ENCODE measurements around the gene KCND1.
"Not testable (repeated sequence)": the region's sequence is repeated elsewhere in the genome, so short reads cannot be mapped to it uniquely, and the experiment has no call there.

The KCND1 gene

GRCh38 chrX:48981178-48981577 is 9.5 kb upstream of the KCND1 start:
- ChIA-PET CTCF (no interaction called here), POLR2A (no interaction called here)
- no peaks in the 10 kb centered on the region for H3K9me3 ChIP-seq (ENCODE audit: control insufficient read depth, insufficient read depth, low read depth, low read length)
- TF ChIP-seq ZBTB17 (tag by site-specific recombination; IDR thresholded peaks at IDR 0.05) (0 out of 2 replicates have a peak, but pooled peaks have one; percentile 32), IKZF3 (tag by site-specific recombination; IDR thresholded peaks at IDR 0.05) (no peak)
- H3K4me1 ChIP-seq (ENCODE audit: control insufficient read depth, insufficient read depth, low read length): no peaks in the 10 kb centered on the region
- H3K36me3 ChIP-seq (ENCODE audit: control insufficient read depth in 2 of 2, insufficient read depth in 1 of 2, low read length in 2 of 2): peaks cover 31 to 67% of the 10 kb centered on the region in 2 experiments
- no peak overlapping the region for H3K4me3 ChIP-seq (ENCODE audit: low read depth, low read length)
- H3K27ac ChIP-seq (ENCODE audit: extremely low read depth, low read depth, low read length): no peak overlapping the region

- POLR2A ChIA-PET; H3K4me1 ChIP-seq (ENCODE audit: control insufficient read depth, insufficient read depth, low read length); H3K4me3 ChIP-seq (ENCODE audit: low read depth, low read length); CTCF ChIA-PET; H3K9me3 ChIP-seq (ENCODE audit: control insufficient read depth, insufficient read depth, low read depth, low read length); H3K27ac ChIP-seq (ENCODE audit: extremely low read depth, low read depth, low read length): not testable (repeated sequence)
- peaks cover 31 to 71% of the 10 kb centered on the region in 2 experiments for H3K36me3 ChIP-seq (ENCODE audit: control insufficient read depth in 2 of 2, insufficient read depth in 1 of 2, low read length in 2 of 2)
Measured at GRCh38 chrX:48980341-48980740, 8.7 kb upstream of the KCND1 start.

GRCh38 chrX:48978226-48978625 is 6.6 kb upstream of the KCND1 start:
- Histone ChIP-seq H3K9me3 (ENCODE audit: control insufficient read depth, insufficient read depth, low read depth, low read length) (no peaks in the 10 kb centered on the region), H3K4me3 (ENCODE audit: low read depth, low read length) (no peak overlapping the region), H3K4me1 (ENCODE audit: control insufficient read depth, insufficient read depth, low read length) (no peaks in the 10 kb centered on the region), H3K36me3 (ENCODE audit: control insufficient read depth in 2 of 2, insufficient read depth in 1 of 2, low read length in 2 of 2) (peaks cover 25 to 67% of the 10 kb centered on the region in 2 experiments; a peak in 2 of 3 replicates), H3K27ac (ENCODE audit: extremely low read depth, low read depth, low read length) (no peak overlapping the region)
- ChIA-PET CTCF (interaction anchor here (0.5 to 0.6 kb wide), 2 partner anchors 32 to 68 kb away, joined by 3 read pairs; no protein-coding TSS in a partner anchor), POLR2A (no interaction called here)
- no peak for TF ChIP-seq TRIM28 (IDR thresholded peaks at IDR 0.05; ENCODE audit: borderline replicate concordance, low read length)
- TF ChIP-seq ZNF544 (tag by site-specific recombination; IDR thresholded peaks at IDR 0.05): no peak
- no peak for TF ChIP-seq ZNF48 (tag by site-specific recombination; IDR thresholded peaks at IDR 0.05)
- TF ChIP-seq ZNF747 (tag by site-specific recombination; IDR thresholded peaks at IDR 0.05): no peak
- no peak for TF ChIP-seq OVOL3 (tag by site-specific recombination; IDR thresholded peaks at IDR 0.05)
- TF ChIP-seq, protein P1, sequence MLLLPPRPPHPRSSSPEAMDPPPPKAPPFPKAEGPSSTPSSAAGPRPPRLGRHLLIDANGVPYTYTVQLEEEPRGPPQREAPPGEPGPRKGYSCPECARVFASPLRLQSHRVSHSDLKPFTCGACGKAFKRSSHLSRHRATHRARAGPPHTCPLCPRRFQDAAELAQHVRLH (tag by site-specific recombination; IDR thresholded peaks at IDR 0.05): no peak
- TF ChIP-seq ZNF501 (tag by site-specific recombination; IDR thresholded peaks at IDR 0.05): no peak
- no peak for TF ChIP-seq ZNF433 (tag by site-specific recombination; IDR thresholded peaks at IDR 0.05; ENCODE audit: low read depth)
- TF ChIP-seq ZNF768 (tag by site-specific recombination; IDR thresholded peaks at IDR 0.05): no peak
- no peak for TF ChIP-seq ZNF354C (tag by site-specific recombination; IDR thresholded peaks at IDR 0.05; ENCODE audit: borderline replicate concordance, low read depth)
- TF ChIP-seq ZFP3 (tag by site-specific recombination; IDR thresholded peaks at IDR 0.05; ENCODE audit: low read depth): no peak
- TF ChIP-seq ZNF324 (tag by site-specific recombination; IDR thresholded peaks at IDR 0.05): no peak
- no peak for TF ChIP-seq ZNF366 (tag by site-specific recombination; conservative IDR thresholded peaks at IDR 0.05)
- TF ChIP-seq ZNF394 (tag by site-specific recombination; IDR thresholded peaks at IDR 0.05; ENCODE audit: borderline replicate concordance): no peak
- no peak for TF ChIP-seq WT1 (tag by site-specific recombination; IDR thresholded peaks at IDR 0.05)
- TF ChIP-seq ZNF391 (tag by site-specific recombination; IDR thresholded peaks at IDR 0.05; ENCODE audit: borderline replicate concordance, low read depth): no peak
- TF ChIP-seq SP2 (tag by site-specific recombination; IDR thresholded peaks at IDR 0.05): no peak
- no peak for TF ChIP-seq SCRT2 (tag by site-specific recombination; IDR thresholded peaks at IDR 0.05)

- Histone ChIP-seq H3K9me3 (ENCODE audit: control insufficient read depth, insufficient read depth, low read depth, low read length) (no peaks in the 10 kb centered on the region), H3K4me3 (ENCODE audit: low read depth, low read length) (no peak overlapping the region), H3K4me1 (ENCODE audit: control insufficient read depth, insufficient read depth, low read length) (peaks cover 5% of the 10 kb centered on the region; the same call in 1 of the 2 replicates), H3K36me3 (ENCODE audit: control insufficient read depth in 2 of 2, insufficient read depth in 1 of 2, low read length in 2 of 2) (peaks cover 20 to 46% of the 10 kb centered on the region in 2 experiments; a peak in 2 of 3 replicates), H3K27ac (ENCODE audit: extremely low read depth, low read depth, low read length) (no peak overlapping the region)
- ChIA-PET CTCF (no interaction called here), POLR2A (interaction anchor here (1.0 kb wide), 1 partner anchor 17 kb away, joined by 5 read pairs; no protein-coding TSS in a partner anchor)
- TF ChIP-seq BCL6B (tag by site-specific recombination; IDR thresholded peaks at IDR 0.05) (no peak), TSHZ1 (tag by site-specific recombination; IDR thresholded peaks at IDR 0.05; ENCODE audit: borderline replicate concordance) (no peak), KLF16 (tag by site-specific recombination; IDR thresholded peaks at IDR 0.05) (no peak), MZF1 (tag by site-specific recombination; IDR thresholded peaks at IDR 0.05; ENCODE audit: borderline replicate concordance) (no peak), IKZF3 (tag by site-specific recombination; IDR thresholded peaks at IDR 0.05) (no peak), ZNF785 (tag by site-specific recombination; IDR thresholded peaks at IDR 0.05) (no peak), ZNF302 (tag by site-specific recombination; IDR thresholded peaks at IDR 0.05; ENCODE audit: low read depth) (no peak)
Measured at GRCh38 chrX:48976086-48976485, 4.4 kb upstream of the KCND1 start.

Data from HEK293 (cell line).